ENCODE data around the gene ITGAX.

GRCh38 chr16:31410082-31410481 is 55.1 kb downstream of the ITGAX start:
- no peak for TF ChIP-seq CTCF (IDR thresholded peaks at IDR 0.05 in 8 of 11, conservative IDR thresholded peaks at IDR 0.05 in 3 of 11)
- TF ChIP-seq POLR2A (IDR thresholded peaks at IDR 0.05): no peak
- TF ChIP-seq POLR2AphosphoS5 (IDR thresholded peaks at IDR 0.05): no peak
